Uterus (tissue), 2 donors: ENCODE results near the gene LRTM2.

Experiments
- CTCF ChIP-seq, 4 experiments: fragments of 200-600 bp in 2 of 4; fragments of 450-650 bp in 2 of 4; sonication (generic) in 2 of 4; IDR thresholded peaks; one replicate each; pipeline ENCODE4 v1.5.1; 2016 to 2019; ENCODE audit warnings: antibody characterized with exemption in 4 of 4, mild to moderate bottlenecking in 2 of 4, moderate library complexity in 1 of 4
- POLR2A ChIP-seq, 2 donors: fragments of 450-650 bp; IDR thresholded peaks; one replicate each; pipeline ENCODE4 v1.6.1; 2016; ENCODE audit warnings: antibody characterized with exemption in 2 of 2, mild to moderate bottlenecking in 1 of 2, moderate library complexity in 1 of 2

GRCh38 chr12:1799882-1800400 lies 20.4 kb upstream of the LRTM2 start:
- TF ChIP-seq CTCF (IDR thresholded peaks at IDR 0.05), result no peak
- TF ChIP-seq POLR2A (IDR thresholded peaks at IDR 0.05), result no peak
